Osteocyte (in vitro differentiated cells): ENCODE measurements around the gene VPS33B. TPM values are rescaled to one million over a fixed set of nuclear protein-coding genes. Genes with fewer than 3 reads are reported as not detected.
"Not testable (repeated sequence)": the region's sequence is repeated elsewhere in the genome, so short reads cannot be mapped to it uniquely, and the experiment has no call there.

Experiments used
- DNase-seq: peaks from one replicate; pipeline ENCODE4 v3.0.0; 2021; ENCODE audit warnings: mixed read lengths; ENCODE audit not compliant: unreplicated experiment; ENCODE audit errors: extremely low spot score
- H3K27ac Mint-ChIP-seq: one replicate; pipeline ENCODE4 v1.8.0; 2021; ENCODE audit warnings: mild to moderate bottlenecking, mixed read lengths; ENCODE audit not compliant: unreplicated experiment
- H3K27me3 Mint-ChIP-seq: one replicate; pipeline ENCODE4 v1.8.0; 2021; ENCODE audit warnings: mixed read lengths; ENCODE audit not compliant: unreplicated experiment
- H3K36me3 Mint-ChIP-seq: one replicate; pipeline ENCODE4 v1.8.0; 2021; ENCODE audit warnings: mixed read lengths; ENCODE audit not compliant: unreplicated experiment
- H3K4me1 Mint-ChIP-seq: one replicate; pipeline ENCODE4 v1.8.0; 2021; ENCODE audit warnings: mixed read lengths; ENCODE audit not compliant: unreplicated experiment
- H3K4me3 Mint-ChIP-seq: one replicate; pipeline ENCODE4 v1.8.0; 2021; ENCODE audit warnings: mild to moderate bottlenecking, moderate library complexity, mixed read lengths; ENCODE audit not compliant: unreplicated experiment
- H3K9me3 Mint-ChIP-seq: one replicate; pipeline ENCODE4 v1.8.0; 2021; ENCODE audit warnings: mixed read lengths; ENCODE audit not compliant: unreplicated experiment
- total RNA-seq: library from RNA; stranded (reverse); gene quantifications from 2 replicates; pipeline ENCODE4 v1.2.1, GENCODE V29; 2021
- TF ChIP-seq, protein P1 (sequence below): fragments of 200-600 bp; sonication (generic); IDR thresholded peaks from 2 replicates; pipeline ENCODE4 v1.5.0; 2021; ENCODE audit warnings: antibody characterized with exemption, mild to moderate bottlenecking, moderate library complexity

The VPS33B gene
- total RNA-seq, 1 donor from 2014 or later, result 13.7 TPM

DNA sequence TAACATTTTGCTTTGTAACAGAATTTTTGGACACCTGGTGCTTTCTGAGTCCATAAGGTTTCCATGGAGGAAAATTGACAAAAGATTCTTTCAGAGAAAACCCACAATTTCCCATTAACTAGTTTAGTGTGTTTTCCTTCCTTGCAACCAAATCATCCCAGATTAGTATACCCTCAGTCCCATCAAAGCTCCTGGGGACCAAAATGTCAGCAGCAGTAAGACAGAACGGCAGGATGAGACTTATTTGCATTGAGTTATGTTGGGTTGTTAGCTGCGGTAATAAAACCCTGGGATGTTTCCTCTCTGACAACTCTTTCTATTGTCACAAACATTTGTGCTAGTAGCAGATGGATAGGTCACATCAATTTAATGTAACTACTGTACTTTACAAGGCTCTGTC lies 32.4 kb upstream of the VPS33B start:
- H3K9me3 Mint-ChIP-seq, result no peaks in the 10 kb centered on the region
- H3K27ac Mint-ChIP-seq, result no peak overlapping the region
- no peak for DNase-seq
- H3K36me3 Mint-ChIP-seq, result no peaks in the 10 kb centered on the region
- H3K27me3 Mint-ChIP-seq, result peaks cover 86% of the 10 kb centered on the region
- TF ChIP-seq, protein P1, sequence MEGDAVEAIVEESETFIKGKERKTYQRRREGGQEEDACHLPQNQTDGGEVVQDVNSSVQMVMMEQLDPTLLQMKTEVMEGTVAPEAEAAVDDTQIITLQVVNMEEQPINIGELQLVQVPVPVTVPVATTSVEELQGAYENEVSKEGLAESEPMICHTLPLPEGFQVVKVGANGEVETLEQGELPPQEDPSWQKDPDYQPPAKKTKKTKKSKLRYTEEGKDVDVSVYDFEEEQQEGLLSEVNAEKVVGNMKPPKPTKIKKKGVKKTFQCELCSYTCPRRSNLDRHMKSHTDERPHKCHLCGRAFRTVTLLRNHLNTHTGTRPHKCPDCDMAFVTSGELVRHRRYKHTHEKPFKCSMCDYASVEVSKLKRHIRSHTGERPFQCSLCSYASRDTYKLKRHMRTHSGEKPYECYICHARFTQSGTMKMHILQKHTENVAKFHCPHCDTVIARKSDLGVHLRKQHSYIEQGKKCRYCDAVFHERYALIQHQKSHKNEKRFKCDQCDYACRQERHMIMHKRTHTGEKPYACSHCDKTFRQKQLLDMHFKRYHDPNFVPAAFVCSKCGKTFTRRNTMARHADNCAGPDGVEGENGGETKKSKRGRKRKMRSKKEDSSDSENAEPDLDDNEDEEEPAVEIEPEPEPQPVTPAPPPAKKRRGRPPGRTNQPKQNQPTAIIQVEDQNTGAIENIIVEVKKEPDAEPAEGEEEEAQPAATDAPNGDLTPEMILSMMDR, result no peak
- no peak overlapping the region for H3K4me3 Mint-ChIP-seq
- H3K4me1 Mint-ChIP-seq, result no peaks in the 10 kb centered on the region

DNA sequence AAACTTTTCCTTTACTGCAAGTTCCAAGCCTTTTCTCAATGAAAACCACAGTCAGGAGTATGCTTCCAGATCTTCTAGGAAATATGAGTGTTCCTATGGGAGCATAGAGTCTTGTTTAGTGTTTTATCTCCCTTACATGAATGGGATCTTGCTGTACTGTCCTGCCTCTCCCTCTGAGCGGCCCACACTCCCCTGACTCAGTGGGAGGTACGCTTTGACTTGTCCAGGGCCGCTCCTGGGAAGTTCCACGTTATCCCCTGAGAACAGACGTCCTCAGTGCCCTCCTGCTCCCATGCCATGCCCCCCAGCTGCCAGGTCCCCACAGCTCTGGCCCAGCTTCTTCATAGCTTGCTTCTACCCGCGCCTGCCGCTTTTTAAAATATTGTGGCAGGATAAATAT lies 28.9 kb upstream of the VPS33B start:
- Mint-ChIP-seq H3K36me3 (no peaks in the 10 kb centered on the region), H3K27ac (no peak overlapping the region), H3K4me1 (no peaks in the 10 kb centered on the region), H3K27me3 (peaks cover 73% of the 10 kb centered on the region), H3K9me3 (no peaks in the 10 kb centered on the region), H3K4me3 (no peak overlapping the region)
- TF ChIP-seq, protein P1, result no peak
- no peak for DNase-seq

DNA sequence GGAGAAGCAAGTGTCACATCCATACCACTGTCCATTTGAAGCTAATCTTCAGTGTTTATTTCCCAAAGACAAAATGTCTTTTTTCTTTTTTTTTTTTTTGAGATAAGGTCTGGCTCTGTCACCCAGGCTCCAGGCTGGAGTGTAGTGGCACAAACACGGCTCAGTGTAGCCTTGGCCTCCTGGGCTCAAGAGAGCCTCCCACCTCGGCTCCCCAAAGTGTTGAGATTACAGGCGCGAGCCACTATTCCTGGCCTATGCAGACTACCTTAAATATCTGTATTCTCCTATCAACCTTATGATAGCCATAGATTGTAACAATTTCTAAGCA lies 27.7 kb upstream of the VPS33B start:
- H3K4me1 Mint-ChIP-seq, result no peaks in the 10 kb centered on the region
- no peaks in the 10 kb centered on the region for H3K36me3 Mint-ChIP-seq
- peaks cover 63% of the 10 kb centered on the region for H3K27me3 Mint-ChIP-seq
- DNase-seq, result no peak
- no peaks in the 10 kb centered on the region for H3K9me3 Mint-ChIP-seq
- H3K4me3 Mint-ChIP-seq, result no peak overlapping the region
- H3K27ac Mint-ChIP-seq, result no peak overlapping the region
- TF ChIP-seq, protein P1, result no peak

DNA sequence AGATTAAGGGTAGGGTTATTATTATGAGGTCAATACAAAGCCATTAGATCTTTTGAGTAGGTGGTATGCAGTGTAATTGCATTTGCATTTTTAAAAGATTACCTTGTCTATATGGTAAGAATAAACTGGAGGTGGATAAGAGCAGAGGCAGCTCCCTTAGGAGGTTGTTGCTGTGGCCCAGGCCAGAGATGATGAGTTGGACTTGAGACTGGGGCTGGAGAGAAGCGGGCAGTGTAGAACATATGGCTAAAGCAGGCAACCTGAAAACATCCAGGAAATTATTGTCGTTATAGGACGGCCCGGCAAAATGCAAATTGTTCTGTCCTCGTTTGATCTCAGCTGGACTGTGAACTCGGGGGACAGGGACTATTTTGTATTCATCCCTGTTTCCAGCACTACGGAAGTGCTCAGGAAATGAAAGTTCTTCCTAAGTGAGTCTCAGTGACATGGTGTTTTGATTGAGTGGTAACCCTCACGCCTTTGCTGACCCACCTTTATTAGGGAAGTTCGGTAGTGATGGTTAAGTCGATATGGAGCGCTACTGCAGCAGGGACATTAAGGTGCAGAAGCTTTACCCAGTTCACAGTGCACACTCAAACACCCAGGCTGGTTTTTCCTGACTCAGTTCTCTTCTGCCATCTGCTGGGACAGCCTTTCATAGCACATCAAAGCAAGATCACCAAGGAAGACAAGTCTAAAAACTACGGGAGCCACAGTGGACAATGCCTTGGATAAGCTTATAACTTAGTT lies 27.2 kb upstream of the VPS33B start:
- Mint-ChIP-seq H3K9me3 (no peaks in the 10 kb centered on the region), H3K4me3 (no peak overlapping the region), H3K4me1 (no peaks in the 10 kb centered on the region), H3K27me3 (peaks cover 58% of the 10 kb centered on the region), H3K27ac (no peak overlapping the region), H3K36me3 (no peaks in the 10 kb centered on the region)
- TF ChIP-seq, protein P1, result peak; percentile 82
- DNase-seq, result no peak

DNA sequence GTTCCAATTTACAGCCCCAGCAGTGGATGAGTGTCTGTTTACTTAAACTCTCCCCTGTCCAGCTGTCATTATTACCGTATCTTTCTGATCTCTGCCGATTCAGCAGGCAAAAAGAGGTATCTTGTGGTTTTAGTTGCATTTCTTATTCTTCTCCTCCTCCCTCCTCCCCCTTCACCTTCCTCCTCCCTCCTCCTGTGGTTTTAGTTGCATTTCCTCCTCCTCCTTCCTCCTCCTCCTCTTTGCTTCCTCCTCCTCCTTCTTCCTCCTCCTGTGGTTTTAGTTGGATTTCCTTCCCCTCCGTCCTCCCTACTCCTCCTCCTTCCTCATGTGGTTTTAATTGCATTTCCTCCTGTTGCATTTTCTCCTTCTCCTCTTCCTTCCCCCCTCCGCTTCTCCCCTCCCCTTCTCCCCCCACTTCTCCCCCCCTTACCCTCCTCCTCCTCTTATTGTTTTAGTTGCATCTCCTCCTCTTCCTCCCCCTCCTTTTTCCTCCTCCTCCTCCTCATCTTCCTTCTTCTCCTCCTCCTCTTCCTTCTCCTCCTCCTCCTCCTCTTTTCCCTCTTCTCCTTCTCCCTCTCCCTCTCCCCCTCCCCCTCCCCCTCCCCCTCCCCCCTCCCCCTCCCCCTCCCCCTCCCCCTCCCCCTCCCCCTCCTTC lies 25.3 kb upstream of the VPS33B start:
- Mint-ChIP-seq H3K4me3 (no peak overlapping the region), H3K4me1 (no peaks in the 10 kb centered on the region), H3K27ac (no peak overlapping the region), H3K9me3 (no peaks in the 10 kb centered on the region), H3K27me3 (peaks cover 43% of the 10 kb centered on the region), H3K36me3 (no peaks in the 10 kb centered on the region)
- DNase-seq, result no peak
- TF ChIP-seq, protein P1, result no peak

DNA sequence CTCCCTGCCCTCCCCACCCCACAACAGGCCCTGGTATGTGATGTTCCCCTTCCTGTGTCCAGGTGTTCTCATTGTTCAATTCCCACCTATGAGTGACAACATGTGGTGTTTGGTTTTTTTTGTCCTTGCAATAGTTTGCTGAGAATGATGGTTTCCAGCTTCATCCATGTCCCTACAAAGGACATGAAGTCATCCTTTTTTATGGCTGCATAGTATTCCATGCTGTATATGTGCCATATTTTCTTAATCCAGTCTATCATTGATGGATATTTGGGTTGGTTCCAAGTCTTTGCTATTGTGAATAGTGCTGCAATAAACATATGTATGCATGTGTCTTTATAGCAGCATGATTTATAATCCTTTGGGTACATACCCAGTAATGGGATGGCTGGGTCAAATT lies 23.7 kb upstream of the VPS33B start:
- not testable (repeated sequence) for DNase-seq, H3K9me3 Mint-ChIP-seq, H3K36me3 Mint-ChIP-seq, H3K27ac Mint-ChIP-seq, H3K4me1 Mint-ChIP-seq, H3K4me3 Mint-ChIP-seq
- H3K27me3 Mint-ChIP-seq, result peaks cover 28% of the 10 kb centered on the region
